Ureter (tissue), 1 donor: ENCODE measurements around the gene MCAT. TPM values are rescaled to one million over a fixed set of nuclear protein-coding genes. Genes with fewer than 3 reads are reported as not detected.
A peak's percentile ranks its signal among the peaks of the same experiment; 100 is the strongest.

Experiments used
- DNase-seq: peaks from one replicate; pipeline ENCODE4 v3.0.0-alpha.2; 2020; ENCODE audit warnings: low spot score
- total RNA-seq: library from RNA; stranded (reverse); gene quantifications from one replicate; pipeline ENCODE4 v1.2.4, GENCODE V29; 2023
- donor health status: DM: yes; HTN: yes; CAD: no.

The MCAT gene
- total RNA-seq, result 19.5 TPM

- peak; percentile 87 for DNase-seq
These were observed at the start of gene MCAT for GRCh38 chr22:43142880-43143562. MCAT (minus strand) TSS chr22:43143398; CDS start chr22:43143348, 50 bp downstream.

GRCh38 chr22:43191831-43192230 lies 48.6 kb upstream of the MCAT start:
- DNase-seq, result no peak

GRCh38 chr22:43188829-43189545 lies 45.8 kb upstream of the MCAT start:
- DNase-seq, result no peak

GRCh38 chr22:43187171-43188099 lies 44.2 kb upstream of the MCAT start:
- DNase-seq, result peak; percentile 97

GRCh38 chr22:43186272-43187170 lies 43.3 kb upstream of the MCAT start, which contains the start of gene TTLL12:
TTLL12 (minus strand) TSS chr22:43187134; CDS start chr22:43187069, 65 bp downstream.
- no peak for DNase-seq

- no peak for DNase-seq
These were observed 42.7 kb upstream of the MCAT start for GRCh38 chr22:43185860-43186261.

- DNase-seq, result no peak
These were observed 40.5 kb upstream of the MCAT start for GRCh38 chr22:43183496-43184277.

GRCh38 chr22:43182726-43183125 lies 39.5 kb upstream of the MCAT start:
- no peak for DNase-seq

- DNase-seq, result no peak
These were observed 38.9 kb upstream of the MCAT start for GRCh38 chr22:43182118-43182517.

- DNase-seq, result no peak
These were observed 38.3 kb upstream of the MCAT start for GRCh38 chr22:43181321-43182076.

GRCh38 chr22:43180670-43181069 lies 37.5 kb upstream of the MCAT start:
- DNase-seq, result no peak

GRCh38 chr22:43179911-43180195 lies 36.7 kb upstream of the MCAT start:
- no peak for DNase-seq

GRCh38 chr22:43179146-43179910 lies 36.1 kb upstream of the MCAT start:
- no peak for DNase-seq

GRCh38 chr22:43177479-43177878 lies 34.3 kb upstream of the MCAT start:
- DNase-seq, result no peak

- no peak for DNase-seq
These were observed 32.9 kb upstream of the MCAT start for GRCh38 chr22:43176090-43176489.

GRCh38 chr22:43174941-43175531 lies 31.8 kb upstream of the MCAT start:
- DNase-seq, result no peak

GRCh38 chr22:43173976-43174720 lies 30.9 kb upstream of the MCAT start:
- no peak for DNase-seq

GRCh38 chr22:43173566-43173965 lies 30.4 kb upstream of the MCAT start:
- DNase-seq, result no peak
